ENCODE data around the gene PPP2R5C. TPM values are rescaled to one million over a fixed set of nuclear protein-coding genes. Genes with fewer than 3 reads are reported as not detected.

PPP2R5C gene
- total RNA-seq, 1 experiment from 2014 or later: 89.9 TPM

- H3K4me1 Mint-ChIP-seq: peaks cover 24% of the 10 kb centered on the region
- DNase-seq (ENCODE audit: low spot score): no peak
- peak overlapping the region; percentile 99 for H3K27ac Mint-ChIP-seq
Measured at GRCh38 chr14:101948666-101949216, 187.2 kb downstream of the PPP2R5C start.

GRCh38 chr14:101950100-101950499 lies 188.6 kb downstream of the PPP2R5C start:
- H3K27ac Mint-ChIP-seq: no peak overlapping the region
- ATAC-seq (no peak), DNase-seq (ENCODE audit: low spot score) (no peak)
- H3K9me3 Mint-ChIP-seq: no peaks in the 10 kb centered on the region
- POLR2A ChIA-PET: no interaction called here
- peaks cover 30% of the 10 kb centered on the region for H3K27me3 Mint-ChIP-seq (ENCODE audit: low read depth)
- no peaks in the 10 kb centered on the region for H3K36me3 Mint-ChIP-seq
- peak overlapping the region; percentile 16; the same call in 1 of the 2 replicates for H3K4me3 Mint-ChIP-seq
- peaks cover 20% of the 10 kb centered on the region for H3K4me1 Mint-ChIP-seq
- CTCF ChIA-PET: interaction anchor here (0.7 to 2.1 kb wide), 2 partner anchors 15 to 351 kb away, joined by 4 to 6 read pairs; no protein-coding TSS in a partner anchor
- TF ChIP-seq MYBL2 (CRISPR knock-in tag; IDR thresholded peaks at IDR 0.05): no peak
- no peak for TF ChIP-seq NFE2L1 (CRISPR knock-in tag; IDR thresholded peaks at IDR 0.05)
- no peak for TF ChIP-seq ARID4B (CRISPR knock-in tag; IDR thresholded peaks at IDR 0.05; ENCODE audit: borderline replicate concordance)
- no peak for TF ChIP-seq NFATC4 (CRISPR knock-in tag; IDR thresholded peaks at IDR 0.05)
- no peak for TF ChIP-seq ZNF532 (CRISPR knock-in tag; IDR thresholded peaks at IDR 0.05; ENCODE audit: borderline replicate concordance)
- TF ChIP-seq JUN (CRISPR knock-in tag; IDR thresholded peaks at IDR 0.05): no peak
- TF ChIP-seq GTF2I (CRISPR knock-in tag; conservative IDR thresholded peaks at IDR 0.05): no peak
- TF ChIP-seq NR3C1 (CRISPR knock-in tag; conservative IDR thresholded peaks at IDR 0.05; ENCODE audit: low read depth): no peak
- TF ChIP-seq CREB1 (CRISPR knock-in tag; IDR thresholded peaks at IDR 0.05): no peak
- no peak for TF ChIP-seq FOXJ3 (CRISPR knock-in tag; IDR thresholded peaks at IDR 0.05; ENCODE audit: borderline replicate concordance)
- TF ChIP-seq MLX (CRISPR knock-in tag; IDR thresholded peaks at IDR 0.05): no peak
- TF ChIP-seq MAX (CRISPR knock-in tag; IDR thresholded peaks at IDR 0.05): no peak
- TF ChIP-seq ZNF671 (CRISPR knock-in tag; IDR thresholded peaks at IDR 0.05): no peak
- no peak for TF ChIP-seq SP1 (CRISPR knock-in tag; conservative IDR thresholded peaks at IDR 0.05)
- TF ChIP-seq STAT6 (CRISPR knock-in tag; conservative IDR thresholded peaks at IDR 0.05; ENCODE audit: low read depth): no peak
- no peak for TF ChIP-seq ESRRA (CRISPR knock-in tag; IDR thresholded peaks at IDR 0.05; ENCODE audit: borderline replicate concordance)

More at GRCh38 chr14:101948666-101949216, 187.2 kb downstream of the PPP2R5C start:
- 0 out of 2 replicates have a peak, but pooled peaks have one; percentile 0 for TF ChIP-seq ETV6 (CRISPR knock-in tag; IDR thresholded peaks at IDR 0.05)
- TF ChIP-seq ZNF425 (CRISPR knock-in tag; conservative IDR thresholded peaks at IDR 0.05): no peak
- ChIA-PET POLR2A (interaction anchor here (0.6 kb wide), 2 partner anchors 188 to 358 kb away, joined by 3 to 6 read pairs; no protein-coding TSS in a partner anchor), CTCF (interaction anchor here (0.5 to 2.1 kb wide), 7 partner anchors 13 to 242 kb away, joined by 3 to 13 read pairs (median 5); no protein-coding TSS in a partner anchor)
- no peaks in the 10 kb centered on the region for H3K9me3 Mint-ChIP-seq
- ATAC-seq: peak; percentile 0; the same call in 1 of the 2 replicates
- H3K36me3 Mint-ChIP-seq: no peaks in the 10 kb centered on the region
- H3K4me3 Mint-ChIP-seq: peak overlapping the region; percentile 96
- H3K27me3 Mint-ChIP-seq (ENCODE audit: low read depth): peaks cover 43% of the 10 kb centered on the region

Data from WTC11 (cell line).